ENCODE results near the gene TXN2. TPM values are rescaled to one million over a fixed set of nuclear protein-coding genes. Genes with fewer than 3 reads are reported as not detected.

The TXN2 gene
- total and polyA plus RNA-seq, 2 donors (not counting 1 experiment from before 2014, with no cell fraction given): 39.6 to 54.6 TPM

DNA sequence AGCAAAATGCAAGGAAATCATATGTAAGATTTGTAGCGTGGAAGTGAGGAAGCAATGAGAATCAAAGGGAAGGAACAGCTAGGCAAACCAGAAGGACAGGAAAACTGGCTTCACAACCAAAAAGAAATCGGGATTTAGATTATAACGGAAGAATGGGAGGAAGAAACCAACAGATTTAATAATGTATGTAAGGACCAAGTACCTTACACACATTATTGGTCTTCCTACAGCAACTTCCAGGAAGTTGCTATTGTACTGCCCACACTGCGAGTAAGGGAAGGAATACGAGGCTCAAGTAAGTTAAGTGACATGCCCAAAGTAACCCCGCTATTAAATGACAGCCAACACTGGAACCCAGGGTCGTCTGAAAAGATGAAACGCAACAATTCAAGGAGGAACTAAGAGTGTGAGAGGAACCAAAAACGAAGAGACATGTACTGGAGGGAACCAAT, 473 bp downstream of the TXN2 start:
- H4K20me1 ChIP-seq (ENCODE audit: control insufficient read depth, insufficient read depth, low read length, poor library complexity, severe bottlenecking): no peaks in the 10 kb centered on the region
- 9% methylated on average over 6 of the region's 9 CpGs for WGBS (ENCODE audit: insufficient coverage)
- H3K27ac ChIP-seq (ENCODE audit: low read length in 2 of 2): peak overlapping the region; percentile 95 to 98
- peak overlapping the region; percentile 80 for H3K4me2 ChIP-seq (replicated peaks; ENCODE audit: low read depth, low read length, poor library complexity, severe bottlenecking)
- intact Hi-C loops (cut with micrococcal nuclease): loop anchor here (1.0 kb wide), 3 partner anchors 26 to 48 kb away; partner anchors contain the start of genes EIF3D and FOXRED2
- peaks cover 11 to 18% of the 10 kb centered on the region in 2 donors for H3K4me1 ChIP-seq (ENCODE audit: control insufficient read depth in 2 of 2, insufficient read depth in 2 of 2, low read length in 2 of 2)
- Mint-ChIP-seq H3K27ac (peak overlapping the region; percentile 93), H3K27me3 (no peaks in the 10 kb centered on the region), H3K4me1 (peaks cover 16% of the 10 kb centered on the region), H3K9me3 (ENCODE audit: insufficient read depth) (no peaks in the 10 kb centered on the region), H3K4me3 (peak overlapping the region; percentile 95)
- no peak for TF ChIP-seq EZH2 (IDR thresholded peaks at IDR 0.05; ENCODE audit: borderline replicate concordance, insufficient read depth, low read depth, low read length, poor library complexity, severe bottlenecking)
- TF ChIP-seq, protein P1, sequence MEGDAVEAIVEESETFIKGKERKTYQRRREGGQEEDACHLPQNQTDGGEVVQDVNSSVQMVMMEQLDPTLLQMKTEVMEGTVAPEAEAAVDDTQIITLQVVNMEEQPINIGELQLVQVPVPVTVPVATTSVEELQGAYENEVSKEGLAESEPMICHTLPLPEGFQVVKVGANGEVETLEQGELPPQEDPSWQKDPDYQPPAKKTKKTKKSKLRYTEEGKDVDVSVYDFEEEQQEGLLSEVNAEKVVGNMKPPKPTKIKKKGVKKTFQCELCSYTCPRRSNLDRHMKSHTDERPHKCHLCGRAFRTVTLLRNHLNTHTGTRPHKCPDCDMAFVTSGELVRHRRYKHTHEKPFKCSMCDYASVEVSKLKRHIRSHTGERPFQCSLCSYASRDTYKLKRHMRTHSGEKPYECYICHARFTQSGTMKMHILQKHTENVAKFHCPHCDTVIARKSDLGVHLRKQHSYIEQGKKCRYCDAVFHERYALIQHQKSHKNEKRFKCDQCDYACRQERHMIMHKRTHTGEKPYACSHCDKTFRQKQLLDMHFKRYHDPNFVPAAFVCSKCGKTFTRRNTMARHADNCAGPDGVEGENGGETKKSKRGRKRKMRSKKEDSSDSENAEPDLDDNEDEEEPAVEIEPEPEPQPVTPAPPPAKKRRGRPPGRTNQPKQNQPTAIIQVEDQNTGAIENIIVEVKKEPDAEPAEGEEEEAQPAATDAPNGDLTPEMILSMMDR (IDR thresholded peaks at IDR 0.05): no peak
- ChIA-PET CTCF (interaction anchor here (0.9 to 29.7 kb wide), 3 partner anchors 11 to 177 kb away, joined by 3 to 607 read pairs (median 11); no protein-coding TSS in a partner anchor), POLR2A (interaction anchor here (0.6 to 2.1 kb wide), 6 partner anchors 26 to 165 kb away, joined by 4 to 9 read pairs (median 8); partner anchors contain the start of gene MYH9)
- peak overlapping the region; percentile 97 for H2AFZ ChIP-seq (ENCODE audit: insufficient read depth, low read depth, low read length, poor library complexity, severe bottlenecking)
- no peaks in the 10 kb centered on the region for H3K9me3 ChIP-seq (ENCODE audit: control extremely low read depth in 1 of 3, control insufficient read depth in 2 of 3, insufficient read depth in 1 of 3, low read length in 2 of 3)
- peaks cover 0 to 31% of the 10 kb centered on the region in 2 experiments for H3K36me3 ChIP-seq (replicated peaks in 1 of 2; ENCODE audit: control extremely low read depth in 1 of 2, control insufficient read depth in 1 of 2, extremely low read depth in 1 of 2, insufficient read depth in 2 of 2, low read length in 1 of 2)
- H3K27me3 ChIP-seq (replicated peaks in 1 of 4; ENCODE audit: control extremely low read depth in 1 of 4, control insufficient read depth in 3 of 4, insufficient read depth in 4 of 4, low read length in 3 of 4): no peaks in the 10 kb centered on the region
- H3K79me2 ChIP-seq (ENCODE audit: control insufficient read depth, insufficient read depth, low read length): peaks cover 27% of the 10 kb centered on the region
- peak overlapping the region; percentile 90 for H3K9ac ChIP-seq (ENCODE audit: low read length)
- DNase-seq: no peak
- peak overlapping the region; percentile 82 to 90 (median 86) for H3K4me3 ChIP-seq (ENCODE audit: control extremely low read depth in 1 of 5, extremely low read depth in 1 of 5, insufficient read depth in 1 of 5, low read depth in 2 of 5, low read length in 4 of 5)
- ATAC-seq (ENCODE audit: low read depth): no peak

DNA sequence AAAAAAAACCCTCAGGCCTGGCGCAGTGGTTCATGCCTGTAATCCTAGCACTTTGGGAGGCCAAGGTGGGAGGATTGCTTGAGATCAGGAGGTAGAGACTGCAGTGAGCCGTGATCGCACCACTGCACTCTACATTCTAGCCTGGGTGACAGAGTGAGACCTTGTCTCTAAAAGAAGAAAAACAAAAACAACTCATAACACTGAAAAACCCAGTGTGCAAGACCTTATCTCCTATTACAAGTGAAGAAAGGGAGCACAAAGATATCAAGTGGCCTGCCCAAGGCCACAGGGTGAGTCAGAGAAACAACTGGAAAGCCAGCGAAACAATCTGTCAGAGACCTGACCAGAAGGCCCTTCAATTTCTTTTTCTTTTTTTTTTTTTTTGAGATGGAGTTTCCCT, 2.5 kb downstream of the TXN2 start:
- CTCF ChIA-PET: interaction anchor here (29.7 kb wide), 1 partner anchor 175 kb away, joined by 607 read pairs; no protein-coding TSS in a partner anchor
- H3K27ac Mint-ChIP-seq: no peak overlapping the region
- no peak overlapping the region for H3K4me3 Mint-ChIP-seq
- no peak overlapping the region for H3K4me2 ChIP-seq (replicated peaks; ENCODE audit: low read depth, low read length, poor library complexity, severe bottlenecking)
- no peak overlapping the region for H2AFZ ChIP-seq (ENCODE audit: insufficient read depth, low read depth, low read length, poor library complexity, severe bottlenecking)
- H3K36me3 ChIP-seq (replicated peaks in 1 of 2; ENCODE audit: control extremely low read depth in 1 of 2, control insufficient read depth in 1 of 2, extremely low read depth in 1 of 2, insufficient read depth in 2 of 2, low read length in 1 of 2): peaks cover 0 to 49% of the 10 kb centered on the region in 2 experiments
- no peak overlapping the region for H3K9ac ChIP-seq (ENCODE audit: low read length)
- no peaks in the 10 kb centered on the region for H3K9me3 ChIP-seq (ENCODE audit: control extremely low read depth in 1 of 3, control insufficient read depth in 2 of 3, insufficient read depth in 1 of 3, low read length in 2 of 3)
- no peaks in the 10 kb centered on the region for H3K27me3 ChIP-seq (replicated peaks in 1 of 4; ENCODE audit: control extremely low read depth in 1 of 4, control insufficient read depth in 3 of 4, insufficient read depth in 4 of 4, low read length in 3 of 4)
- H3K4me1 ChIP-seq (ENCODE audit: control insufficient read depth in 2 of 2, insufficient read depth in 2 of 2, low read length in 2 of 2): peaks cover 11 to 18% of the 10 kb centered on the region in 2 donors
- H3K4me3 ChIP-seq (ENCODE audit: control extremely low read depth in 1 of 5, extremely low read depth in 1 of 5, insufficient read depth in 1 of 5, low read depth in 2 of 5, low read length in 4 of 5): no peak overlapping the region
- intact Hi-C loops (cut with micrococcal nuclease): no loop called here
- H3K27ac ChIP-seq (ENCODE audit: low read length in 2 of 2): no peak overlapping the region
- POLR2A ChIA-PET: interaction anchor here (0.7 kb wide), 1 partner anchor 1152 kb away, joined by 6 read pairs; no protein-coding TSS in a partner anchor
- no peak for TF ChIP-seq EZH2 (IDR thresholded peaks at IDR 0.05; ENCODE audit: borderline replicate concordance, insufficient read depth, low read depth, low read length, poor library complexity, severe bottlenecking)
- TF ChIP-seq, protein P1 (IDR thresholded peaks at IDR 0.05): no peak
- H3K4me1 Mint-ChIP-seq: peaks cover 16% of the 10 kb centered on the region
- ATAC-seq (ENCODE audit: low read depth) (no peak), DNase-seq (no peak)
- no peaks in the 10 kb centered on the region for H3K27me3 Mint-ChIP-seq
- H4K20me1 ChIP-seq (ENCODE audit: control insufficient read depth, insufficient read depth, low read length, poor library complexity, severe bottlenecking): no peaks in the 10 kb centered on the region
- no peaks in the 10 kb centered on the region for H3K9me3 Mint-ChIP-seq (ENCODE audit: insufficient read depth)
- peaks cover 27% of the 10 kb centered on the region for H3K79me2 ChIP-seq (ENCODE audit: control insufficient read depth, insufficient read depth, low read length)
- WGBS (ENCODE audit: insufficient coverage): 100% methylated on average over 1 of the region's 4 CpGs

Measured in B cell (primary cell).